ENCODE results near the gene ING3. TPM values are rescaled to one million over a fixed set of nuclear protein-coding genes. Genes with fewer than 3 reads are reported as not detected.
A peak's percentile ranks its signal among the peaks of the same experiment; 100 is the strongest.

Gene ING3
- 9.1 TPM for total RNA-seq (2021; ENCODE audit: unreplicated experiment)
- polyA plus RNA-seq (2012; ENCODE audit: insufficient read length), result 4.3 TPM
- percentile 89 among the genes with signal in this experiment for Bru-seq, nascent RNA
- percentile 72 among the genes with signal in this experiment for BruChase-seq, experiment 1, labeled RNA remaining after a 2-hour chase
- percentile 57 among the genes with signal in this experiment for BruChase-seq, experiment 2, labeled RNA remaining after a 6-hour chase
- long read RNA-seq, transcript ING3-201 (12 exons, 3,777 nt), result major isoform, 12 of 24 reads
- long read RNA-seq, partial matches to known transcripts, result 3 of 24 reads
- long read RNA-seq, other reads (novel, unspliced or antisense), result 5 of 24 reads

DNA sequence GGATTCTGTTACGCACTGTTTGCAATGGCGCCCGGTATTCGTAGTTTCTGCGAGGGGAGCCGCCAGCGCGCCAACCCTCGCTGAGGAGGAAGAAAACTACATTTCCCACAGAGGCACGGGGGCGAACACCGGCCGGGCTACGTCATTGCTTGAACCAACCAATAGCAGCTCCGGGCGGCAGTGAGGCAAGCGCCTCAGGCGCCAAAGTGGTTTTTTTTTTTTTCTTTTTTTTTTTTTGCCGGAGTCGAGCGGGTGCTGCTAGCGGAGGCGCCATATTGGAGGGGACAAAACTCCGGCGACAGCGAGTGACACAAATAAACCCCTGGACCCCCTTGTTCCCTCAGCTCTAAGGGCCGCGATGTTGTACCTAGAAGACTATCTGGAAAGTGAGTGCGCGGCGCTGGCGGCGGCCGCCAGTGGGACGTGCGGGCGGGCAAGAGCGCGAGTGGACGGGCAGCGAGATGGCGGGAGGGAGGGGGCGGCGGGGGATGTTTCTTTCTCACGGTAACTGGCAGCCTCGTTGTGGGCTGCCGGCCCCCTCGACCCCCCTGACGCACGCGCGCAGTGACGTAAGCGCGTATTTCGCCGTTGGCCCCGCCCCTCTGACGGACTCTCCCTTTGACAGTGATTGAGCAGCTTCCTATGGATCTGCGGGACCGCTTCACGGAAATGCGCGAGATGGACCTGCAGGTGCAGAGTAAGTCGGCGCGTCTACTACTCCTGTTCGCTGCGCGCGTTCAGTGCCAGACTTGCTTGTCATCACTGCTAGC lies at the start of gene ING3:
TSS of gene ING3 (plus strand) at position 239 of the 770 bp plus-strand sequence. CDS start at position 359, 120 bp downstream.
- intact Hi-C loops (cut with micrococcal nuclease; ENCODE audit: unreplicated experiment), result no loop called here
- Histone ChIP-seq H3K27me3 (ENCODE audit: control insufficient read depth, insufficient read depth, low read length) (no peaks in the 10 kb centered on the region), H3K27ac (ENCODE audit: low read length) (peak within 1 kb of the TSS; percentile 83), H3K4me1 (ENCODE audit: control insufficient read depth, insufficient read depth, low read length) (peaks cover 13% of the 10 kb centered on the region), H3K36me3 (ENCODE audit: control insufficient read depth, insufficient read depth, low read length) (peaks cover 24% of the 10 kb centered on the region), H3K4me3 (ENCODE audit: low read depth in 2 of 2, low read length in 2 of 2) (peak within 1 kb of the TSS; percentile 96 to 99), H3K9me3 (ENCODE audit: control insufficient read depth, insufficient read depth, low read depth, low read length) (no peaks in the 10 kb centered on the region)
- ATAC-seq (peak; percentile 99), DNase-seq (ENCODE audit: low read depth, low spot score) (peak; percentile 95)
- TF ChIP-seq CTCF (IDR thresholded peaks at IDR 0.05) (no peak), TCF7L2 (IDR thresholded peaks at IDR 0.05; ENCODE audit: low read depth, low read length) (peak; percentile 59), POLR2AphosphoS5 (IDR thresholded peaks at IDR 0.05; ENCODE audit: low read depth, low read length) (peak; percentile 86), SIN3A (IDR thresholded peaks at IDR 0.05; ENCODE audit: borderline replicate concordance, insufficient read depth, low read depth, low read length) (0 out of 2 replicates have a peak, but pooled peaks have one; percentile 40)
- TF ChIP-seq, protein P1, sequence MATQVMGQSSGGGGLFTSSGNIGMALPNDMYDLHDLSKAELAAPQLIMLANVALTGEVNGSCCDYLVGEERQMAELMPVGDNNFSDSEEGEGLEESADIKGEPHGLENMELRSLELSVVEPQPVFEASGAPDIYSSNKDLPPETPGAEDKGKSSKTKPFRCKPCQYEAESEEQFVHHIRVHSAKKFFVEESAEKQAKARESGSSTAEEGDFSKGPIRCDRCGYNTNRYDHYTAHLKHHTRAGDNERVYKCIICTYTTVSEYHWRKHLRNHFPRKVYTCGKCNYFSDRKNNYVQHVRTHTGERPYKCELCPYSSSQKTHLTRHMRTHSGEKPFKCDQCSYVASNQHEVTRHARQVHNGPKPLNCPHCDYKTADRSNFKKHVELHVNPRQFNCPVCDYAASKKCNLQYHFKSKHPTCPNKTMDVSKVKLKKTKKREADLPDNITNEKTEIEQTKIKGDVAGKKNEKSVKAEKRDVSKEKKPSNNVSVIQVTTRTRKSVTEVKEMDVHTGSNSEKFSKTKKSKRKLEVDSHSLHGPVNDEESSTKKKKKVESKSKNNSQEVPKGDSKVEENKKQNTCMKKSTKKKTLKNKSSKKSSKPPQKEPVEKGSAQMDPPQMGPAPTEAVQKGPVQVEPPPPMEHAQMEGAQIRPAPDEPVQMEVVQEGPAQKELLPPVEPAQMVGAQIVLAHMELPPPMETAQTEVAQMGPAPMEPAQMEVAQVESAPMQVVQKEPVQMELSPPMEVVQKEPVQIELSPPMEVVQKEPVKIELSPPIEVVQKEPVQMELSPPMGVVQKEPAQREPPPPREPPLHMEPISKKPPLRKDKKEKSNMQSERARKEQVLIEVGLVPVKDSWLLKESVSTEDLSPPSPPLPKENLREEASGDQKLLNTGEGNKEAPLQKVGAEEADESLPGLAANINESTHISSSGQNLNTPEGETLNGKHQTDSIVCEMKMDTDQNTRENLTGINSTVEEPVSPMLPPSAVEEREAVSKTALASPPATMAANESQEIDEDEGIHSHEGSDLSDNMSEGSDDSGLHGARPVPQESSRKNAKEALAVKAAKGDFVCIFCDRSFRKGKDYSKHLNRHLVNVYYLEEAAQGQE (IDR thresholded peaks at IDR 0.05; ENCODE audit: insufficient read depth in 1 of 2, low read depth in 2 of 2, low read length in 1 of 2), result no peak
- in situ Hi-C loops (cut with HindIII; ENCODE audit: low pct_unique_long_range_greater_than_20kb, low sequenced_read_pairs), result no loop called here
- BruUV-seq (replicated peaks), result no TSS peak
- ChIA-PET CTCF (interaction anchor here (0.6 to 1.1 kb wide), 4 partner anchors 73 to 159 kb away, joined by 3 to 9 read pairs (median 4); no protein-coding TSS in a partner anchor), POLR2A (interaction anchor here (0.6 to 0.7 kb wide), 2 partner anchors 629 to 866 kb away, joined by 3 to 5 read pairs; no protein-coding TSS in a partner anchor)

GRCh38 chr7:120915314-120916105 lies 35.1 kb upstream of the ING3 start:
- CTCF ChIA-PET, result no interaction called here

More at GRCh38 chr7:120915314-120916105, 35.1 kb upstream of the ING3 start:
- no peaks in the 10 kb centered on the region for H3K4me1 ChIP-seq (ENCODE audit: control insufficient read depth, insufficient read depth, low read length)
- ATAC-seq (no peak), DNase-seq (ENCODE audit: low read depth, low spot score) (no peak)
- H3K4me3 ChIP-seq (ENCODE audit: low read depth in 2 of 2, low read length in 2 of 2), result no peak overlapping the region
- H3K9me3 ChIP-seq (ENCODE audit: control insufficient read depth, insufficient read depth, low read depth, low read length), result no peaks in the 10 kb centered on the region
- no peaks in the 10 kb centered on the region for H3K36me3 ChIP-seq (ENCODE audit: control insufficient read depth, insufficient read depth, low read length)
- POLR2A ChIA-PET, result no interaction called here
- no peak overlapping the region for H3K27ac ChIP-seq (ENCODE audit: low read length)
- no peak for TF ChIP-seq CTCF (IDR thresholded peaks at IDR 0.05)
- TF ChIP-seq, protein P1 (IDR thresholded peaks at IDR 0.05; ENCODE audit: insufficient read depth in 1 of 2, low read depth in 2 of 2, low read length in 1 of 2), result no peak
- no peak for TF ChIP-seq POLR2AphosphoS5 (IDR thresholded peaks at IDR 0.05; ENCODE audit: low read depth, low read length)
- TF ChIP-seq SIN3A (IDR thresholded peaks at IDR 0.05; ENCODE audit: borderline replicate concordance, insufficient read depth, low read depth, low read length), result no peak
- intact Hi-C loops (cut with micrococcal nuclease; ENCODE audit: unreplicated experiment) (no loop called here), in situ Hi-C loops (cut with HindIII; ENCODE audit: low pct_unique_long_range_greater_than_20kb, low sequenced_read_pairs) (no loop called here)
- H3K27me3 ChIP-seq (ENCODE audit: control insufficient read depth, insufficient read depth, low read length), result no peaks in the 10 kb centered on the region
- no TSS peak for BruUV-seq (replicated peaks)

All from Panc1 (cell line).